ENCODE measurements around the gene KCNQ1OT1. TPM values are rescaled to one million over a fixed set of nuclear protein-coding genes. Genes with fewer than 3 reads are reported as not detected.
"Not testable (repeated sequence)": the region's sequence is repeated elsewhere in the genome, so short reads cannot be mapped to it uniquely, and the experiment has no call there.

Gene KCNQ1OT1
- total RNA-seq, 4 donors from 2014 or later: 0.21 to 1.9 (median 1.2) TPM

DNA sequence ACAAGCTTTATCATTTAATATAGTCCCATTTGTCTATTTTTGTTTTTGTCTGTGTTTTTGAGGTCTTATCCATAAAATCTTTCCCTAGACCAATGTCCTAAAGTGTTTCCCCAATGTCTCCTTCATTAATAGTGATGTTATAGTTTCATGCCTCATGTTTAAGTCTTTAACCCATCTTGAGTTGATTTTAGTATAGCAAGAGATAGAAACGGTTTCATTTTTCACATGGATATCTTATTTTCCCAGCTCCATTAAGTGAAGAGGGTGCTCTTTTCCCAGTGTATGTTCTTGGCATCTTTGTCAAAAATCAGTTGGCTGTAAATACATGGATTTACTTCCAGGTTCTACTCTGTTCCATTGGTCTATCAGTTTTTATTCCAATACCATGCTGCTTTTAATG is 58.2 kb downstream of the KCNQ1OT1 start:
- intact Hi-C loops (cut with DNase I): no loop called here
- 75 to 95% methylated on average over 1 of the region's 1 CpG for WGBS, 2 donors
- H3K9me3 ChIP-seq: peaks cover 0 to 76% (median 62%) of the 10 kb centered on the region in 3 donors
- H3K36me3 ChIP-seq: no peaks in the 10 kb centered on the region
- H3K27ac ChIP-seq: no peak overlapping the region
- H3K27me3 ChIP-seq: no peaks in the 10 kb centered on the region
- TF ChIP-seq, protein P1, sequence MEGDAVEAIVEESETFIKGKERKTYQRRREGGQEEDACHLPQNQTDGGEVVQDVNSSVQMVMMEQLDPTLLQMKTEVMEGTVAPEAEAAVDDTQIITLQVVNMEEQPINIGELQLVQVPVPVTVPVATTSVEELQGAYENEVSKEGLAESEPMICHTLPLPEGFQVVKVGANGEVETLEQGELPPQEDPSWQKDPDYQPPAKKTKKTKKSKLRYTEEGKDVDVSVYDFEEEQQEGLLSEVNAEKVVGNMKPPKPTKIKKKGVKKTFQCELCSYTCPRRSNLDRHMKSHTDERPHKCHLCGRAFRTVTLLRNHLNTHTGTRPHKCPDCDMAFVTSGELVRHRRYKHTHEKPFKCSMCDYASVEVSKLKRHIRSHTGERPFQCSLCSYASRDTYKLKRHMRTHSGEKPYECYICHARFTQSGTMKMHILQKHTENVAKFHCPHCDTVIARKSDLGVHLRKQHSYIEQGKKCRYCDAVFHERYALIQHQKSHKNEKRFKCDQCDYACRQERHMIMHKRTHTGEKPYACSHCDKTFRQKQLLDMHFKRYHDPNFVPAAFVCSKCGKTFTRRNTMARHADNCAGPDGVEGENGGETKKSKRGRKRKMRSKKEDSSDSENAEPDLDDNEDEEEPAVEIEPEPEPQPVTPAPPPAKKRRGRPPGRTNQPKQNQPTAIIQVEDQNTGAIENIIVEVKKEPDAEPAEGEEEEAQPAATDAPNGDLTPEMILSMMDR (IDR thresholded peaks at IDR 0.05): no peak
- no peak for TF ChIP-seq POLR2A (IDR thresholded peaks at IDR 0.05)
- H3K4me1 ChIP-seq: no peaks in the 10 kb centered on the region
- no peak overlapping the region for H3K4me3 ChIP-seq
- DNase-seq: no peak

DNA sequence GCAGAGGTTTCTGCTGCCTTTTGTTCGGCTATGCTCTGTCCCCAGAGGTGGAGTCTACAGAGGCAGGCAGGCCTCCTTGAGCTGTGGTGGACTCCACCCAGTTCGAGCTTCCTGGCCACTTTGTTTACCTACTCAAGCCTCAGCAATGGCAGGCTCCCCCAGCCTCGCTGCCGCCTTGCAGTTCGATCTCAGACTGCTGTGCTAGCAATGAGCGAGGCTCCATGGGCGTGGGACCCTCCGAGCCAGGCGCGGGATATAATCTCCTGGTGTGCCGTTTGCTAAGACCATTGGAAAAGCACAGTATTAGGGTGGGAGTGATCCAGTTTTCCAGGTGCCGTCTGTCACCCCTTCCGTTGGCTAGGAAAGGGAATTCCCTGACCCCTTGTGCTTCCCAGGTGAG is 60.0 kb downstream of the KCNQ1OT1 start:
- H3K27ac ChIP-seq; intact Hi-C loops (cut with DNase I); H3K4me1 ChIP-seq; H3K4me3 ChIP-seq; DNase-seq; H3K27me3 ChIP-seq; H3K36me3 ChIP-seq: not testable (repeated sequence)
- peaks cover 0 to 58% (median 50%) of the 10 kb centered on the region in 3 donors for H3K9me3 ChIP-seq
- 78% methylated on average over 5 of the region's 13 CpGs; no CpG with 5 or more reads in 1 of the 2 donors for WGBS, 2 donors

- no peaks in the 10 kb centered on the region for H3K27me3 ChIP-seq
- H3K4me1 ChIP-seq: no peaks in the 10 kb centered on the region
- 63 to 71% methylated on average over 1 of the region's 1 CpG for WGBS, 2 donors
- DNase-seq: no peak
- no peak overlapping the region for H3K4me3 ChIP-seq
- no peak for TF ChIP-seq POLR2A (IDR thresholded peaks at IDR 0.05)
- TF ChIP-seq, protein P1 (IDR thresholded peaks at IDR 0.05): no peak
- H3K36me3 ChIP-seq: no peaks in the 10 kb centered on the region
- H3K27ac ChIP-seq: no peak overlapping the region
- intact Hi-C loops (cut with DNase I): no loop called here
- peaks cover 0 to 27% (median 26%) of the 10 kb centered on the region in 3 donors for H3K9me3 ChIP-seq
These were observed 68.6 kb downstream of the KCNQ1OT1 start for GRCh38 chr11:2631161-2631560.

- Histone ChIP-seq H3K4me1 (no peaks in the 10 kb centered on the region), H3K4me3 (no peak overlapping the region), H3K27ac (no peak overlapping the region), H3K36me3 (no peaks in the 10 kb centered on the region), H3K27me3 (no peaks in the 10 kb centered on the region), H3K9me3 (peaks cover 0 to 27% (median 26%) of the 10 kb centered on the region in 3 donors)
- no peak for TF ChIP-seq POLR2A (IDR thresholded peaks at IDR 0.05)
- TF ChIP-seq, protein P1 (IDR thresholded peaks at IDR 0.05): no peak
- no peak for DNase-seq
- 78 to 100% methylated on average over 1 of the region's 1 CpG for WGBS, 2 donors
- intact Hi-C loops (cut with DNase I): no loop called here
These were observed 69.1 kb downstream of the KCNQ1OT1 start for GRCh38 chr11:2630679-2631078.

DNA sequence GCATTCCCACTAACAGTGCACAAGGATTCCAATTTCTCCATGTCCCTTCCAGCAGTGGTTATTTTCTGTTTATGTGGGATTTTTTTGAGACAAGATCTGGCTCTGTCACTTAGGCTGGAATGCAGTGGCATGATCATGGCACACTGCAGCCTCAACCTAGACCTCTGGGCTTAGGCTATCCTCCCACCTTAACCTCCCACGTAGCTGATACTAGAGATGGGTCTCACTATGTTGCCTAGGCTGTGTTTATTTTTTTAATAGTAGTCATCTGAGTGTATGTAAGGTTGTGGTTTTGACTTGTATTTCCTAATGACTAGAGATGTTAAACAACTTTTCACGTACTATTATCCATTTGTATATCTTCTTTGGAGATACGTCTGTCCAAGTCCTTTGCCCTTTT is 74.6 kb downstream of the KCNQ1OT1 start:
- Histone ChIP-seq H3K9me3 (peaks cover 0 to 9% (median 0%) of the 10 kb centered on the region in 3 donors), H3K36me3 (no peaks in the 10 kb centered on the region), H3K27me3 (no peaks in the 10 kb centered on the region), H3K4me3 (no peak overlapping the region), H3K4me1 (no peaks in the 10 kb centered on the region), H3K27ac (no peak overlapping the region)
- TF ChIP-seq, protein P1 (IDR thresholded peaks at IDR 0.05): no peak
- TF ChIP-seq POLR2A (IDR thresholded peaks at IDR 0.05): no peak
- intact Hi-C loops (cut with DNase I): no loop called here
- 47 to 57% methylated on average over 3 of the region's 3 CpGs for WGBS, 2 donors
- DNase-seq: no peak

DNA sequence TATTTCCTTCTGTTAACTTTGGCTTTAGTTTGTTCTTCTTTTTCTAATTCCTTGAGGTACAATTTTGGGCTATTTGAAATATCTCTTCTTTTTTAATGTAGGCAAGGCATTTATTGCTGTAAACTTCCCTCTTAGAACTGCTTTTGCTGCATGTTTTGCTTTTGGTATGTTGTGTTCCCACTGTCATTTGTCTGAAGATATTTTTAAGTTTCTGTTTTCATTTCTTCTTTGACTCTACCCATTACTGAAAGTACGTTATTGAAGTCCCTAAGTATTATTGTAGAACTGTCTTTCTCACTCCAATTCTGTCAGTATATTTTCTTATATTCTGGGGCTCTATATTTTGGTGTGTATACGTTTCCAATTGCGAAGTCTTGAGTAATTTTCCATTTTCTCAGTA is 77.9 kb downstream of the KCNQ1OT1 start:
- TF ChIP-seq POLR2A (IDR thresholded peaks at IDR 0.05): no peak
- TF ChIP-seq, protein P1 (IDR thresholded peaks at IDR 0.05): no peak
- Histone ChIP-seq H3K27ac (no peak overlapping the region), H3K9me3 (no peaks in the 10 kb centered on the region), H3K4me3 (no peak overlapping the region), H3K4me1 (no peaks in the 10 kb centered on the region), H3K36me3 (no peaks in the 10 kb centered on the region), H3K27me3 (no peaks in the 10 kb centered on the region)
- intact Hi-C loops (cut with DNase I): no loop called here
- DNase-seq: no peak
- 21 to 27% methylated on average over 3 of the region's 3 CpGs for WGBS, 2 donors

Data from esophagus squamous epithelium (tissue), 5 donors.